MM.1S (cell line): Measurements from ENCODE around the gene PDCD2L.

Source experiments
- DNase-seq: peaks from one replicate; pipeline ENCODE4 v3.0.0-alpha.2; 2015
- H2AFZ ChIP-seq: fragments of 300-600 bp; sonication (generic); 2 replicates; pipeline ENCODE4 v1.6.0; 2016; ENCODE audit warnings: antibody characterized with exemption, low read length
- H3F3A ChIP-seq: fragments of 300-600 bp; sonication (generic); 2 replicates; pipeline ENCODE4 v1.6.1; 2016; ENCODE audit warnings: mild to moderate bottlenecking, antibody characterized with exemption, low read length, moderate library complexity, mixed read lengths; ENCODE audit not compliant: insufficient read depth
- H3K27ac ChIP-seq: fragments of 300-600 bp; sonication (generic); 2 replicates; pipeline ENCODE4 v1.5.1; 2016; ENCODE audit warnings: mild to moderate bottlenecking, low read length
- H3K27me3 ChIP-seq: fragments of 300-600 bp; sonication (generic); replicated peaks from 2 replicates; pipeline ENCODE4 v1.6.0; 2016; ENCODE audit warnings: low read length; ENCODE audit not compliant: insufficient read depth
- H3K36me3 ChIP-seq: fragments of 300-600 bp; sonication (generic); replicated peaks from 2 replicates; pipeline ENCODE4 v1.6.1; 2016; ENCODE audit warnings: mild to moderate bottlenecking, low read length, mixed read lengths; ENCODE audit not compliant: insufficient read depth
- H3K4me1 ChIP-seq: fragments of 300-600 bp; sonication (generic); 2 replicates; pipeline ENCODE4 v1.6.1; 2016; ENCODE audit warnings: low read length, mixed read lengths
- H3K4me2 ChIP-seq: fragments of 300-600 bp; sonication (generic); 2 replicates; pipeline ENCODE4 v1.6.0; 2016; ENCODE audit warnings: low read depth, low read length
- H3K4me3 ChIP-seq: fragments of 300-600 bp; sonication (generic); 2 replicates; pipeline ENCODE4 v1.5.1; 2016; ENCODE audit warnings: low read length, mixed read lengths
- H3K79me2 ChIP-seq: fragments of 300-600 bp; sonication (generic); 2 replicates; pipeline ENCODE4 v1.6.1; 2016; ENCODE audit warnings: mixed run types, low read length, mixed read lengths
- H3K9ac ChIP-seq: fragments of 300-600 bp; sonication (generic); 2 replicates; pipeline ENCODE4 v1.6.1; 2016; ENCODE audit warnings: low read length, mixed read lengths
- H3K9me2 ChIP-seq: fragments of 300-600 bp; sonication (generic); replicated peaks from 2 replicates; pipeline ENCODE4 v1.6.1; 2016; ENCODE audit warnings: mild to moderate bottlenecking, low read length, mixed read lengths; ENCODE audit not compliant: insufficient read depth
- H3K9me3 ChIP-seq: fragments of 300-600 bp; sonication (generic); replicated peaks from 2 replicates; pipeline ENCODE4 v1.6.1; 2016; ENCODE audit warnings: mild to moderate bottlenecking, low read length, mixed read lengths; ENCODE audit not compliant: insufficient read depth
- H4K20me1 ChIP-seq: fragments of 300-600 bp; sonication (generic); 2 replicates; pipeline ENCODE4 v1.6.1; 2016; ENCODE audit warnings: mild to moderate bottlenecking, low read length, moderate library complexity, mixed read lengths; ENCODE audit not compliant: insufficient read depth
- EZH2 ChIP-seq: fragments of 300-600 bp; sonication (generic); optimal IDR thresholded peaks from 2 replicates; pipeline ENCODE3; 2017; ENCODE audit warnings: low read depth, mild to moderate bottlenecking, antibody characterized with exemption, low read length, mixed read lengths
- EZH2phosphoT487 ChIP-seq: fragments of 300-600 bp; sonication (generic); IDR thresholded peaks from 2 replicates; pipeline ENCODE4 v1.6.1; 2018; ENCODE audit warnings: antibody characterized with exemption, low read length
- TF ChIP-seq, protein P1 (sequence below): fragments of 300-600 bp; sonication (generic); IDR thresholded peaks from 2 replicates; pipeline ENCODE4 v1.5.1; 2016; ENCODE audit warnings: antibody characterized with exemption, low read length, mixed read lengths

Gene PDCD2L

DNA sequence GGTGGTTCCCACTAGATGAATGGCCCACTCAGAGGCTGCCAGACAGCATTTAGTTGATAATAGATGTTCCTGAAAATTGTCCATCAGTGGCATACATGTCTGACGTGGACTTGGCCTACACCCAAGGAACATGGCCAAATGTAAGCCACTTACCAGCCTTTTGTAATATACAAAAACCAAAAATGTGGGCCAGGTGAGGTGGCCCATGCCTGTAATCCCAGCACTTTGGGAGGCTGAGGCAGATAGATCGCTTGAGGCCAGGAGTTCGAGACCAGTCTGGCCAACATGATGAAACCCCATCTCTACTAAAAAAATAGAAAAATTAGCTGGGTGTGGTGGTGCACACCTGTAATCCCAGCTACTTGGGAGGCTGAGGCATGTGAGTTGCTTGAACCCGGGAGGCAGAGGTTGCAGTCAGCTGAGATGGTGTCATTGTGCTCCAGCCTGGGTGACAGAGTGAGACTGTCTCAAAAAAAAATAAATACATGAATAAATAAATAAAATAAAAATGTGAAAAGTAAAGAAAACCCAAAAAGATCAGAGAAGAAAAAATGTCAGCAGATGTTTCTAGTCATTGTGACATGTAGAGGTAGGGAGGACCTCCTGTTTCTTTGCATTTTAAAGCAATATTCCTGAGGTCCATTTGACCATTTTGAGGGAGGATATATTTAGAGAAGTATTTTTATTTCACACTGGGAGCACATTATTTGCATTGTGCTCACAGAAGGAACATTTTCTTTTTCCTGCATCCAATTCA, 70.2 kb downstream of the PDCD2L start:
- no peak overlapping the region for H3K9ac ChIP-seq
- no peaks in the 10 kb centered on the region for H3K79me2 ChIP-seq
- no peak overlapping the region for H3K4me3 ChIP-seq
- no peaks in the 10 kb centered on the region for H3F3A ChIP-seq
- no peak overlapping the region for H3K4me2 ChIP-seq
- H3K27ac ChIP-seq = no peak overlapping the region
- H3K36me3 ChIP-seq = no peaks in the 10 kb centered on the region
- H2AFZ ChIP-seq = no peak overlapping the region
- no peaks in the 10 kb centered on the region for H3K4me1 ChIP-seq
- no peaks in the 10 kb centered on the region for H4K20me1 ChIP-seq
- no peaks in the 10 kb centered on the region for H3K9me2 ChIP-seq
- TF ChIP-seq, protein P1, sequence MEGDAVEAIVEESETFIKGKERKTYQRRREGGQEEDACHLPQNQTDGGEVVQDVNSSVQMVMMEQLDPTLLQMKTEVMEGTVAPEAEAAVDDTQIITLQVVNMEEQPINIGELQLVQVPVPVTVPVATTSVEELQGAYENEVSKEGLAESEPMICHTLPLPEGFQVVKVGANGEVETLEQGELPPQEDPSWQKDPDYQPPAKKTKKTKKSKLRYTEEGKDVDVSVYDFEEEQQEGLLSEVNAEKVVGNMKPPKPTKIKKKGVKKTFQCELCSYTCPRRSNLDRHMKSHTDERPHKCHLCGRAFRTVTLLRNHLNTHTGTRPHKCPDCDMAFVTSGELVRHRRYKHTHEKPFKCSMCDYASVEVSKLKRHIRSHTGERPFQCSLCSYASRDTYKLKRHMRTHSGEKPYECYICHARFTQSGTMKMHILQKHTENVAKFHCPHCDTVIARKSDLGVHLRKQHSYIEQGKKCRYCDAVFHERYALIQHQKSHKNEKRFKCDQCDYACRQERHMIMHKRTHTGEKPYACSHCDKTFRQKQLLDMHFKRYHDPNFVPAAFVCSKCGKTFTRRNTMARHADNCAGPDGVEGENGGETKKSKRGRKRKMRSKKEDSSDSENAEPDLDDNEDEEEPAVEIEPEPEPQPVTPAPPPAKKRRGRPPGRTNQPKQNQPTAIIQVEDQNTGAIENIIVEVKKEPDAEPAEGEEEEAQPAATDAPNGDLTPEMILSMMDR = no peak
- TF ChIP-seq EZH2 (no peak), EZH2phosphoT487 (no peak)
- no peaks in the 10 kb centered on the region for H3K9me3 ChIP-seq
- no peaks in the 10 kb centered on the region for H3K27me3 ChIP-seq
- no peak for DNase-seq

DNA sequence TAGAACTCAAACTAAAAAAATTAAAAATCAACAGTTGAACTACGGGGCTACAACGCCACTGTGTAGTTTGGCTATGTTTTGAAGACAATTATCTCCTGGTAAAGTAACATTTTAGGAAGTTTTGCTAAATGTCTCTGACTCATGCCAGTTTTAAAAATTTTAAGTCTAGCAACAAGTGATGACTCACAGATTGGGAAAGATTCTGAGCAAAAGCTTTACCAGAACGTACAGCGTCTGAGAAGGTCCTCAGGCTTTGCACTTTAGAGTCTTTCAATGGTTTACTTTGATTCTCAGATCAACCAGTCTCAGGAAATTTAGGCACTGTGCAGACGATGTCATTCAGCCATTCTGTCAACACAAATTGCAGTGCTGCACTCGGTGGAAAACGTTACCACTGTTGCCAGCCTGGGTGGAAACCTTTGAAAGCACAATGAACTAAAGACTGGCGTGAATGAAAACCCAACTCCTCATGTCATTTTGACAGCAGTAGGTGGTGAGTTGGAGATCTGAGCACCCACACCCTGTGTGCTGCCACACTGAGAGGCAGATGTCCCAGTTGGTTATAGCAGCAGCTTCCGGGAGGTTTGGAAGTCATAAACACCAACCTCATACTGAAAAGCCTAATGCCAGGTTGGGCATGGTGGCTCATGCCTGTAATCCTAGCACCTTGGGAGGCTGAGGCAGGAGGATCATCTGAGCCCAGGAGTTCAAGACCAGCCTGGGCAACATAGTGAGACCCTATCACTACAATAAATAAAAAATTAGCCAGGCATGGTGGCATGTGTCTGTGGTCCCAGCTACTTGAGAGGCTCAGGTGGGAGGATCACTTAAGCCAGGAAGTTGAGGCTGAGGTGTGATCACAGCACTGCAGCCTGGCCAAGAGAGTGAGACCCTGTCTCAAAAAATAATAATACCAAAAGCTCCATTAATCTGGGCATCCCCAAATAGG, 71.1 kb downstream of the PDCD2L start:
- Histone ChIP-seq H3K27ac (no peak overlapping the region), H3K4me3 (no peak overlapping the region), H3K27me3 (no peaks in the 10 kb centered on the region), H3K9me3 (no peaks in the 10 kb centered on the region), H3K9me2 (no peaks in the 10 kb centered on the region), H3F3A (no peaks in the 10 kb centered on the region), H3K36me3 (no peaks in the 10 kb centered on the region), H2AFZ (no peak overlapping the region), H3K4me1 (no peaks in the 10 kb centered on the region), H3K79me2 (no peaks in the 10 kb centered on the region), H3K9ac (no peak overlapping the region), H3K4me2 (no peak overlapping the region), H4K20me1 (no peaks in the 10 kb centered on the region)
- TF ChIP-seq EZH2 (no peak), EZH2phosphoT487 (no peak)
- TF ChIP-seq, protein P1 = no peak
- no peak for DNase-seq
